Measurements from ENCODE around the gene CLECL1.
"Not testable (repeated sequence)": the region's sequence is repeated elsewhere in the genome, so short reads cannot be mapped to it uniquely, and the experiment has no call there.

Gene CLECL1

GRCh38 chr12:9751204-9752144 is 18.6 kb upstream of the CLECL1 start:
- no peak for DNase-seq

- DNase-seq, result peak; percentile 52
Measured at GRCh38 chr12:9750276-9751203, 17.6 kb upstream of the CLECL1 start.

GRCh38 chr12:9749640-9750039 is 16.7 kb upstream of the CLECL1 start:
- DNase-seq, result no peak

GRCh38 chr12:9745199-9745598 is 12.3 kb upstream of the CLECL1 start:
- DNase-seq, result no peak

DNA sequence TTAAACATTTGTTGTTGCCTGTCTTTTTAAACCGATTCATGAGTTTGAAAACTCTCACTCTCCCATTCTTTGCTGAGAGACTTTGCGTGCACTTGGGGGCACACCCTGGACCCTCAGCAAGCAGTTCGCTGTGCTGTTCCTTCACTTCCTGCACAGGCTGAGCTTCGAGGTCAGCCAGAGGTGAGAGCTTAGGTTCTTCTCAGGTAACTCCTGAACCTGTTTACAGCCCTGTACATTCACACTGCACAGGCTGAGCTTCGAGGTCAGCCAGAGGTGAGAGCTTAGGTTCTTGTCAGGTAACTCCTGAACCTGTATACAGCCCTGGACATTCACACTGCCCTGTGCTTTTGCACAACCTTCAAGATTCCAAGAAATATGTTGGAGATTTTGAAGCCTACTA is 9.8 kb upstream of the CLECL1 start:
- DNase-seq, result no peak

DNA sequence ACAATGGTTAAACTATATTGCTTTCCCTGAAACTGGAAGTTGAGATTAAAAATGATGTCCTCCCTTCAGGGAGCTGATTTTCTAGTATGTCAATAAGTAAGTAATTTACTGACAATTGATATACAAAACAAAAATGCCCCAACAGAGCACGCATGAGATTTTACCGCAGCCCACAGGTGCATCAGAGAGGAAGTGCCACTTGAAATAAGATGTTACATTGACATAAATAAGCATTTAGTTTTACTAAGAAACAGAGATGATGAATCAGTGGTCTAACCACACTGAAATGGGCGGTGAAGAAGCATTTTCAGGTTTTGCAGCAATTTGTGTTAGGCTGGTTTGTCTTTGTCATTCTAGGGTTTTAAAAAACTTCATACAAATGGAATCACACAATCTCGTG is 8.8 kb upstream of the CLECL1 start:
- DNase-seq, result no peak

DNA sequence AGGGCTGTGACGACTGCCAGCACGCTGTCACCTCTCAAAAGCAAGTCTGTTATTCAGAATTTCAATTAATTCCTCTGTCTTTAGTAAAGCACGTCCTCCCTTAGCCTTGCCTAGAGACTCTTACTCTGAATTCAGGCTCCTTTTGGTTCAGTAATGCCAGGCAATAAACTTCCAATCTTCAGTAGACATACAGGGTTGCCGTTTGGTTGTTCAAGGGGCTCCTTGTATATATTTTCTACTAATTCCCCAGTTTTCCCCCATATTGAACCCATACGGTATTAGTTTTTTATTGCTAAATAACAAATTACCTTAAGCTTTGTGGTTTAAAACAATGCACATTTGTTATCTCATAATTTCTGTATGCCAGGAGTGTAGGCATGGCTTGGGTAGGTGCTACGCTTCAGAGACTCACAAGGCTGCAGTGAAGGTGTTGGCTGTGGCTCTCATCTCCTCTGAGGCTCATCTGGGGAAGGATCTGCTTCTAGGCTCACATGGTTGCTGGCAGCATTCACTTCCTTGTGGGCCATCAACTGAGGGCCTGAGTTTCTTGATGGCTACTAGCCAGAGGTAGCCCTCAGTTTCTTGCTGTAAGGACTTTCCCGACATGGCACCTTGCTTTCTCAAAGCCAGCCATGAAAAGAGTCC is 7.3 kb upstream of the CLECL1 start:
- DNase-seq, result no peak

DNA sequence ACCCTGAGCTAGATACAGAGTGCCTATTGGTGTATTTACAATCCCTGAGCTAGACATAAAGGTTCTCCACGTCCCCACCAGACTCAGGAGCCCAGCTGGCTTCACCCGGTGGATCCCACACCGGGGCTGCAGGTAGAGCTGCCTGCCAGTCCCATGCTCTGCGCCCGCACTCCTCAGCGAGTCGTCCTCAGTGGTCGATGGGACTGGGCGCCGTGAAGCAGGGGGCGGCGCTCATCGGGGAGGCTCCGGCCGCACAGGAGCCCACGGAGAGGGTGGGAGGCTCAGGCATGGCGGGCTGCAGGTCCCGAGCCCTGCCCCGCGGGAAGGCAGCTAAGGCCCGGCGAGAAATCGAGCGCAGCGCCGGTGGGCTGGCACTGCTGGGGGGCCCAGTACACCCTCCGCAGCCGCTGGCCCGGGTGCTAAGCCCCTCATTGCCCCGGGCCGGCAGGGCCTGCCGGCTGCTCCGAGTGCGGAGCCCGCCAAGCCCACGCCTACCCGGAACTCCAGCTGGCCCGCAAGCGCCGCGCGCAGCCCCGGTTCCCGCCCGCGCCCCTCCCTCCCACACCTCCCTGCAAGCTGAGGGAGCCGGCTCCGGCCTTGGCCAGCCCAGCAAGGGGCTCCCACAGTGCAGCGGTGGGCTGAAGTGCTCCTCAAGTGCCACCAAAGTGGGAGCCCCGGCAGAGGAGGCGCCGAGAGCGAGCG is 6.7 kb upstream of the CLECL1 start:
- not testable (repeated sequence) for DNase-seq

DNA sequence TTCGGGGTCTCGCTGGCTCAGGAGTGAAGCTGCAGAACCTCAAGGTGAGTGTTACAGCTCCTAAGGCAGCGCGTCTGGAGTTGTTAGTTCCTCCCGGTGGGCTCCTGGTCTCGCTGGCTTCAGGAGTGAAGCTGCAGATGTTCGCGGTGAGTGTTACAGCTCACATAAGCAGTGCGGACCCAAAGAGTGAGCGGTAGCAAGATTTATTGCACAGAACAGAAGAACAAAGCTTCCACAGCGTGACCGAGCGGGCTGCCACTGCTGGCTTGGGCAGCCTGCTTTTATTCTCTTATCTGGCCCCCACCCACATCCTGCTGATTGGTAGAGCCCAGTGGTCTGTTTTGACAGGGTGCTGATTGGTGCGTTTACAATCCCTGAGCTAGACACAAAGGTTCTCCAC is 6.0 kb upstream of the CLECL1 start:
- not testable (repeated sequence) for DNase-seq

- DNase-seq, result no peak
Measured at GRCh38 chr12:9736936-9737705, 4.2 kb upstream of the CLECL1 start.

DNA sequence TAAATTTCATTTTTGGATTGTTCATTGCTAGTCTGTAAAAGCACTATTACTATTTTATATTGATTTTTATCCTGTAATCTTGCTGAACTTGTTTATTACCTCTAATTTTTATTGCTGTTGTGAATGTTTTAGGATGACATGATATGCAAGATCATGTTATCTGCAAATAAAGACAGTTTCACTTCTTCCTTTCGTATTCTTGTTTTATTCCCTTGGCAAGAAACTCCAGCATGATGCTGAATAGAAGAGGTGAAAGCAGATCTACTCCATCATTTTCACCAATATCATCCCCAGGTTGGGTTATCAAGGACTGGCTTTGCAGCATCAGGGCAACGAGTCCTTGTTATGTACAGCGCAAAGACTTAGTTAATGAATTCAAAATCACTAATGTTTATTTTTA is 2.7 kb upstream of the CLECL1 start:
- no peak for DNase-seq

DNA sequence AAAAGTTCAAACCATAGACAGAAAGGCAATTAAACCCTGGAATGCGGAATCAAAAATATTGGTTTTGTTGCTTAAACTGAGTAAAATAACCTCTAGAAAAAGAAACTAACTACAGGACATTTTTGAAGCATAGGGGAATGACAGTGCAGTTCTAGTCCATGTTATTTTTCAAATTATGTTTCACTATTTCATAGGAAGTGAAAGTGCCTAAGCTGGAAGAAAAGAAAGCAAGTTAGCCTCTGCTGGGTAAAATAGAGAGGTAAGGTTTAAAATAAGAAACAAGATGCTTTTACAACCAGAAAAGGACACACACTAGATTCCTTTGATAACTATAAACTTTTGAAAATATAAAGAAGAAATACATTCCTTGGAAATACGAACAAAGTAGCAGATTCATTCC is 1.1 kb downstream of the CLECL1 start:
- no peak for DNase-seq

DNA sequence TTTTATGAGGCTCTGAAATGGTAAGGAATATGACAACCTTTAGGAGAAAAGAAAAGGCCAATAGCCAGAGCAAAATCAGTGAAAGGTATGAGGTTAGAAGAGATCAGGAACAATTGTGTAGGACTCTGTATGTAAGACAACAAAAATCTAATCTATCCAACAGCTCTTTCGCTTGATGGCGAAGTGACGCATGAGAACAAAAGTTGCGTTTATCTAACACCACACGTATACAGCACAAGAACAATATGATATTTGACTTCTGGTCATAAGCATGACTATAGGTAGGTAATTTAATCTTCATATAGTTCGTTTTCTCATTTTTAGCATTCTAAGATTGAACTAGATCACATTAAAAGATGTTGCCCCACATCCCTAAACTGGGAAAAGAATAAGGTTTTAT is 1.5 kb downstream of the CLECL1 start:
- DNase-seq, result no peak

DNA sequence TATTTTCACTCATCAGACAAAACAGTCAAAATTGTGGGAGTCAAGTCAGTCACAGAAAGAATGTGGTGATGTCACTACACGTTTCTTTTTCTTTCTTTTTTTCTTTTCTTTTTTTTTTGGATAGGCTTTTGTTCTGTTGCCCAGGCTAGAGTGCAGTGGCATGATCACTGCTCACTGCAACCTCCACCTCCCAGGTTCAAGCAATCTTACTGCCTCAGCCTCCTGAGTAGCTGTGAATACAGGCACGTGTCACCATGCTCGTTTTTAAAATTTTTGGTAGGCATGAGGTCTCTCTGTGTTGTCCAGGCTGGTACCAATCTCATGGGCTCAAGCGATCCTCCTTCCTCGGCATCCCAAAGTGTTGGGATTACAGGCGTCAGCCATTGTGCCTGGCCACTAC is 2.3 kb downstream of the CLECL1 start:
- no peak for DNase-seq

GRCh38 chr12:9730011-9730410 is 2.9 kb downstream of the CLECL1 start:
- DNase-seq, result no peak

- no peak for DNase-seq
Measured at GRCh38 chr12:9729082-9729481, 3.8 kb downstream of the CLECL1 start.

DNA sequence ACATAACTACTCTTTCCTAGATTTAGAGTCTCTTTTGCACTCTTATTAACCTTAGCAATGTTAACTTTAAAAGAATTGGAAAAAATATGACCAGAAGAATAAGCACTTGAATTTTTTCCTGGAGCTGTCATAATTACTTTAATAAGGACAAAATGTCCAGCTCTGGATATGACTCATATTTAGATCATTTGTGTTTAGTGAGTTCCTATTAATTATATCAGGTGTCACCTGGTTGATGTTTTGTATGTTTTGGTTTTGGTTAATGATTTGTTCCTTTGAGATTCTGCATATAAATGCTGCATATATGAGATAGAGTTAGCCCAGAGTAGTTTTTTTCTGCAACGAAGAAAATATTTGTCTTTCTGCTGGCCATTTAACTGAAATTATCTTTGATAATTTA is 5.1 kb downstream of the CLECL1 start:
- no peak for DNase-seq

GRCh38 chr12:9725213-9725870 is 7.6 kb downstream of the CLECL1 start:
- no peak for DNase-seq

GRCh38 chr12:9724023-9724422 is 8.9 kb downstream of the CLECL1 start:
- DNase-seq, result no peak

DNA sequence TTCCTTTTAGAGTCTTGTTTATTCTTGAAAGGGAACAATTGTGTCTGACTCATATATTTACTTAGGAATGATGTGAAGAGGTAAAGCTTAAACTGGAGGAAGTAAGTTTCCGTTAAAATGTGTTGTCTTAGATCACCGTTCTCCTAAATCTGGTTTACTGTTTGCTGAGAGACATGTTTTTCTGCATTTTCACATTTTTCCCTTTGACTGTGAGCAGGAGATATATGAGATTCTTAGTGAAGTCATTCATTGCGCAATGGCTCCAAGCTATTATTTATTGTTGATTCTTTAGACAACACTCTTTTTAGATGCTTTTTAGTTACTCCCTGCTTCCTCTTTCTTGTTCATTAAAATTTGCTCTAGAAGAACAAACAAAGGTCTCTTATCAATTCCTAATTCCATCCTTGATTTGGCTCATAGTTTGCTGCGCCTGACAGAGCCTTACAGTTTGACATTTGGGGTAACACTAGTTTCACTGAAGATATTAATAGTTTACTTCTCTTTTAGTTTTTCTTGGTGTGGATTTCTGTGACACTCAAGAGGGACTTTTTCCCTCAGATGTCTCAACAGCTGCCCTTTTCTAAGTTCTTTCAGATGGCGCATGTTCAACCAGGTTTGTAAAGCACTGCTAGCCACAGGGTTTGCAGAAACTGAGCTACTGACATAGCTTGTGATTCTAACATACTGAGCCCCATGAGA is 11.4 kb downstream of the CLECL1 start:
- DNase-seq, result no peak

GRCh38 chr12:9719790-9720189 is 13.1 kb downstream of the CLECL1 start:
- DNase-seq, result no peak

Measured in fibroblast of upper back skin (primary cell).